Gastrocnemius medialis (tissue), 4 donors: Measurements from ENCODE around the gene SLC6A6. TPM values are rescaled to one million over a fixed set of nuclear protein-coding genes. Genes with fewer than 3 reads are reported as not detected.
A peak's percentile ranks its signal among the peaks of the same experiment; 100 is the strongest.

Experiments
- ATAC-seq, 2 donors: fragments of 150-250 bp; one replicate each; pipeline ENCODE4 v1.9.1; 2016
- DNase-seq, 2 donors: peaks; one replicate each; pipeline ENCODE4 v3.0.0-alpha.2; 2019
- H3K27ac ChIP-seq, 4 donors: fragments of 200-600 bp; sonication (generic); 1 replicate in 1 of 4; 2 replicates in 3 of 4; pipeline ENCODE4 v1.5.1; 2016 to 2018; ENCODE audit warnings: mild to moderate bottlenecking in 2 of 4, moderate library complexity in 1 of 4
- H3K27me3 ChIP-seq, 3 donors: fragments of 200-600 bp; sonication (generic) in 2 of 3; 1 replicate in 1 of 3; 2 replicates in 2 of 3; pipeline versions ENCODE4 v1.5.1 to v1.6.0; 2016 to 2019; ENCODE audit warnings: mild to moderate bottlenecking in 1 of 3, moderate library complexity in 1 of 3
- H3K36me3 ChIP-seq, 2 donors: fragments of 200-600 bp; sonication (generic) in 1 of 2; one replicate each; pipeline ENCODE4 v1.5.1; 2017 to 2018
- H3K4me1 ChIP-seq, 2 donors: fragments of 200-600 bp; sonication (generic) in 1 of 2; one replicate each; pipeline ENCODE4 v1.5.1; 2016 to 2017; ENCODE audit warnings: mild to moderate bottlenecking in 2 of 2
- H3K4me3 ChIP-seq, 4 donors: fragments of 200-600 bp; sonication (generic) in 3 of 4; 1 replicate in 1 of 4; 2 replicates in 3 of 4; pipeline ENCODE4 v1.5.1; 2016 to 2019; ENCODE audit warnings: mild to moderate bottlenecking in 2 of 4
- H3K9me3 ChIP-seq, 3 donors: fragments of 200-600 bp; sonication (generic) in 2 of 3; 1 replicate in 1 of 3; 2 replicates in 2 of 3; pipeline ENCODE4 v1.5.1; 2016 to 2019
- POLR2A ChIP-seq, 2 donors: fragments of 450-650 bp; IDR thresholded peaks; one replicate each; pipeline ENCODE4 v1.6.1; 2017; ENCODE audit warnings: antibody characterized with exemption in 2 of 2, mild to moderate bottlenecking in 2 of 2, moderate library complexity in 2 of 2
- in situ Hi-C, 4 donors: fragments of 200-750 bp; cut with MboI; loops; one replicate each; pipeline versions ENCODE4 v1.15.0 to v1.8.0; 2017; ENCODE audit warnings: low sequenced_read_pairs in 4 of 4
- intact Hi-C: fragments of 100-400 bp; cut with DNase I; formaldehyde crosslinking; loops from one replicate; pipeline ENCODE4 v1.15.1; 2023; ENCODE audit warnings: low total_unique reads
- total RNA-seq, 4 donors: library from RNA; depleted of rRNA; stranded (reverse); fragments of >200 nt; gene quantifications; one replicate each; pipeline versions ENCODE4 v1.1.0 to v1.2.3, GENCODE V29; 2016
- TF ChIP-seq, protein P1 (sequence below), 5 experiments: fragments of 450-650 bp in 3 of 5; fragments of 200-600 bp in 2 of 5; sonication (generic) in 2 of 5; IDR thresholded peaks in 4 of 5; conservative IDR thresholded peaks in 1 of 5; 1 replicate in 4 of 5; 2 replicates in 1 of 5; pipeline ENCODE4 v1.5.1; 2016 to 2019; ENCODE audit warnings: antibody characterized with exemption in 5 of 5, mild to moderate bottlenecking in 3 of 5, moderate library complexity in 3 of 5

Gene SLC6A6
- total RNA-seq, 4 donors from 2014 or later, result 42.1 to 119 (median 88.7) TPM

DNA sequence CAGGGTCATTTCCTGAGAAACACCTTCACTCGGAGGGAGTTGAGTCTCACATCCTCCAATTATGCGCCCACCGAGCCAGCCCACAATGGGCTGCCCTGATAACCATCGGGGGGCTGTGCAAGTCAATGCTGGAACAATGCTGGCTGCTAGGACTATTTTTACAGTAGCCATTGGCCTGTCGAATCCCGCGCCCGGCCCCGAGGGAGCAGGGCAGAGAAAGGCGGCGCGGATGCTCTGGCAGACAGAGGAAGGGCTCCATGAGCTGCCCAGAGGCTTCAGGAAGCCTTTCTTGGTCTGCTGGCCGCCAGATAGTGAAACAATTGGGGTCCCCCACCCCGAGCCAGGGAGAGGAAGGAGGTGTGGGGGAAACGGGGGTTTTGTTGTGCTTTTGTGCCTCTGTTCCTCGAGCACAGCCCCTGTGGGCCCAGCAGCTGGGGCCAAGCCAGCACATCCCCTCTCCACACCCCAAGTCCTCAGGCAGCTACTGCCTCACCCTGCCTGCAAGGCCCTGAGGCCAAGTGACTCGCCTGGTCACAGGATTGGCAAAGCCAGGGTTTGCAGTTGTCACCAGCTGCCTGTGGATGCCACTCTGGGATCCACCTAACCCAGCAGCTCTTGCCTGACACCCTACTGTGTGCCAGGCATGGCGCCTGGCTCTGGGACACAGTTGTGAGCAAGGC lies 39.0 kb downstream of the SLC6A6 start:
- Histone ChIP-seq H3K27me3 (no peaks in the 10 kb centered on the region), H3K9me3 (no peaks in the 10 kb centered on the region), H3K4me3 (no peak overlapping the region), H3K4me1 (peaks cover 38 to 41% of the 10 kb centered on the region in 2 donors), H3K36me3 (peaks cover 0 to 20% of the 10 kb centered on the region in 2 donors), H3K27ac (peak overlapping the region; percentile 5 to 49 (median 40))
- in situ Hi-C loops, result no loop called here
- intact Hi-C loops, result no loop called here
- no peak for DNase-seq
- peak in 1 of 2 donors; percentile 38 for ATAC-seq
- TF ChIP-seq, protein P1, sequence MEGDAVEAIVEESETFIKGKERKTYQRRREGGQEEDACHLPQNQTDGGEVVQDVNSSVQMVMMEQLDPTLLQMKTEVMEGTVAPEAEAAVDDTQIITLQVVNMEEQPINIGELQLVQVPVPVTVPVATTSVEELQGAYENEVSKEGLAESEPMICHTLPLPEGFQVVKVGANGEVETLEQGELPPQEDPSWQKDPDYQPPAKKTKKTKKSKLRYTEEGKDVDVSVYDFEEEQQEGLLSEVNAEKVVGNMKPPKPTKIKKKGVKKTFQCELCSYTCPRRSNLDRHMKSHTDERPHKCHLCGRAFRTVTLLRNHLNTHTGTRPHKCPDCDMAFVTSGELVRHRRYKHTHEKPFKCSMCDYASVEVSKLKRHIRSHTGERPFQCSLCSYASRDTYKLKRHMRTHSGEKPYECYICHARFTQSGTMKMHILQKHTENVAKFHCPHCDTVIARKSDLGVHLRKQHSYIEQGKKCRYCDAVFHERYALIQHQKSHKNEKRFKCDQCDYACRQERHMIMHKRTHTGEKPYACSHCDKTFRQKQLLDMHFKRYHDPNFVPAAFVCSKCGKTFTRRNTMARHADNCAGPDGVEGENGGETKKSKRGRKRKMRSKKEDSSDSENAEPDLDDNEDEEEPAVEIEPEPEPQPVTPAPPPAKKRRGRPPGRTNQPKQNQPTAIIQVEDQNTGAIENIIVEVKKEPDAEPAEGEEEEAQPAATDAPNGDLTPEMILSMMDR (IDR thresholded peaks at IDR 0.05 in 4 of 5, conservative IDR thresholded peaks at IDR 0.05 in 1 of 5), result no peak
- no peak for TF ChIP-seq POLR2A (IDR thresholded peaks at IDR 0.05)

DNA sequence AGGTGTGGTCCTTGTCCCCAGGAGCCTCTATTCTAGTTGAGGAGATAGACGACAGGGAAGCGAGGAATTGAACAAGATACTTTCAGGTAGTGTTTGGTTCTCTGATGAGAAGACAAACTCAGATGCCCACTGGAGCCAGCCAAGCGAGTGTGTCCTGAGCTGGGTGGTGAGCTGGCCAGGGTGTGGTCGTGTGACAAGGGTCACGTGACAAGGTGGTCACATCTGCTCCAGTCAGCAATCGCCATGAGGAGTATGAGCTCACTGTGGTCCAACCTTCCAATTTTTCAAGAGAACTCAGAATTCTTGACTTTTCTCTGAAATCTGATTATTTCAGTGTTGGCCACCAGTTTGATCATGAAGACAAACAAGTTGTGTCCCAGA lies 39.5 kb downstream of the SLC6A6 start:
- DNase-seq (no peak), ATAC-seq (peak in 1 of 2 donors; percentile 38)
- Histone ChIP-seq H3K27me3 (no peaks in the 10 kb centered on the region), H3K27ac (peak overlapping the region; percentile 5 to 49 (median 40)), H3K4me3 (no peak overlapping the region), H3K36me3 (peaks cover 0 to 25% of the 10 kb centered on the region in 2 donors), H3K4me1 (peaks cover 33 to 41% of the 10 kb centered on the region in 2 donors), H3K9me3 (no peaks in the 10 kb centered on the region)
- intact Hi-C loops (no loop called here), in situ Hi-C loops (no loop called here)
- no peak for TF ChIP-seq POLR2A (IDR thresholded peaks at IDR 0.05)
- TF ChIP-seq, protein P1 (IDR thresholded peaks at IDR 0.05 in 4 of 5, conservative IDR thresholded peaks at IDR 0.05 in 1 of 5), result no peak

DNA sequence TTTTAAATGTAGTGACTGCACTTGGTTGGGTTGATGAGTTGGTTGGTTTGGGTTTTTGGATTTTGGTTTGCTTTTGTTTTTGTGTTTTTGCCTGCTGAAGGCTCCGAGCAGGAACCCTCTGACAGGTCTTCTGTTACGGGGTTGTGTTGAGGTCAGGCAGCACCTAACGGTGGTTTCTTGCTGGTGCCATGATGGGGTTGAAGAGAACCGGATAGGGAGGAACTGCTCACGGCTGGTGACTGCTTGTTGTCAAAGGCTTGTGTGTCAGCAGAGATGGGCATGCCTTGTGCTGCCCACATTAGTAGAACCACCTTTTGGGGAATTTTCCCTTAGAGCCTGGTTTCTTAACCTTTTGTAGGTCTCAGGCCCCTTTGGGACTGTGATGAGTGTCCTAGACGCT lies 42.0 kb downstream of the SLC6A6 start:
- no peaks in the 10 kb centered on the region for H3K9me3 ChIP-seq
- H3K36me3 ChIP-seq, result peaks cover 0 to 50% of the 10 kb centered on the region in 2 donors
- H3K4me3 ChIP-seq, result no peak overlapping the region
- no peak overlapping the region for H3K27ac ChIP-seq
- no peak for DNase-seq
- TF ChIP-seq POLR2A (IDR thresholded peaks at IDR 0.05), result no peak
- TF ChIP-seq, protein P1 (IDR thresholded peaks at IDR 0.05 in 4 of 5, conservative IDR thresholded peaks at IDR 0.05 in 1 of 5), result no peak
- peaks cover 13 to 26% of the 10 kb centered on the region in 2 donors for H3K4me1 ChIP-seq
- no peak for ATAC-seq
- H3K27me3 ChIP-seq, result no peaks in the 10 kb centered on the region
- intact Hi-C loops (no loop called here), in situ Hi-C loops (no loop called here)

DNA sequence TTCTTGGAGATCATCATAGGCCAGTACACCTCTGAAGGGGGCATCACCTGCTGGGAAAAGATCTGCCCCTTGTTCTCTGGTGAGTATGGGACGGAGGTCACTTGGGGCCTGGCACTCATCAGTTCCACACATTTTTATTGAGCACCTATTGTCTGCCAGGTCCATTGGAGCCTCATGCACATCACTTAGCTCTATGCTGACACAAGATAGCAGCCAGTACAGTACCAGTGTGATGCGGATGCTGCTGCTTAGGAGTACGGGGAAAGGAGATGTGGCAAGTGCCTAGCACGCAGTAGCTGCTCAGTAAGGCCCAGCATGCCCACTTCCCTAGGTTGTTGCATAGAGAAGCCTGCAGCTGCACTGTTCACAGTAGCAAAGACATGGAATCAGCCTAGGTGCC lies 43.4 kb downstream of the SLC6A6 start:
- H3K36me3 ChIP-seq, result peaks cover 0 to 50% of the 10 kb centered on the region in 2 donors
- H3K4me3 ChIP-seq, result no peak overlapping the region
- ATAC-seq, result no peak
- no peaks in the 10 kb centered on the region for H3K9me3 ChIP-seq
- no peak for DNase-seq
- no peaks in the 10 kb centered on the region for H3K27me3 ChIP-seq
- no peak overlapping the region for H3K27ac ChIP-seq
- in situ Hi-C loops, result no loop called here
- intact Hi-C loops, result no loop called here
- no peak for TF ChIP-seq POLR2A (IDR thresholded peaks at IDR 0.05)
- TF ChIP-seq, protein P1 (IDR thresholded peaks at IDR 0.05 in 4 of 5, conservative IDR thresholded peaks at IDR 0.05 in 1 of 5), result no peak
- H3K4me1 ChIP-seq, result peaks cover under 1 to 12% of the 10 kb centered on the region in 2 donors
